DND-41 (cell line): ENCODE measurements around the gene CBX4.

Experiments
- ATAC-seq: fragments of 200-7000 bp; cut with Tn5 transposase; 3 replicates; pipeline ENCODE4 v1.9.1; 2021; ENCODE audit warnings: low read depth; ENCODE audit not compliant: insufficient read depth
- DNase-seq: peaks from one replicate; pipeline ENCODE4 v3.0.0-alpha.2; 2020
- H2AFZ ChIP-seq: 2 replicates; pipeline ENCODE4 v1.6.0; 2012; ENCODE audit warnings: low read depth, low read length
- H3K27ac ChIP-seq: 2 replicates; pipeline ENCODE4 v1.5.1; 2012; ENCODE audit warnings: low read length, inconsistent platforms
- H3K27me3 ChIP-seq: fragments of 200-600 bp; sonication (generic); 2 replicates; pipeline ENCODE4 v1.6.0; 2012; ENCODE audit warnings: low read length, mild to moderate bottlenecking, inconsistent platforms; ENCODE audit not compliant: insufficient read depth, poor library complexity
- H3K36me3 ChIP-seq: 2 replicates; pipeline ENCODE4 v1.5.1; 2012; ENCODE audit warnings: low read length, inconsistent platforms; ENCODE audit not compliant: insufficient read depth
- H3K4me1 ChIP-seq: 2 replicates; pipeline ENCODE4 v1.5.1; 2012; ENCODE audit warnings: mild to moderate bottlenecking, low read length; ENCODE audit not compliant: insufficient read depth
- H3K4me2 ChIP-seq: 2 replicates; pipeline ENCODE4 v1.6.0; 2012; ENCODE audit warnings: mild to moderate bottlenecking, moderate library complexity, low read length, inconsistent platforms; ENCODE audit not compliant: insufficient read depth
- H3K4me3 ChIP-seq, 2 experiments: fragments of 200-600 bp in 1 of 2; shearing (Covaris generic) in 1 of 2; 2 replicates each; pipeline ENCODE4 v1.5.1; 2012 to 2016; ENCODE audit warnings: inconsistent platforms in 2 of 2, low read length in 2 of 2, mild to moderate bottlenecking in 2 of 2, low read depth in 1 of 2, moderate library complexity in 1 of 2
- H3K79me2 ChIP-seq: 2 replicates; pipeline ENCODE4 v1.6.0; 2012; ENCODE audit warnings: low read length, inconsistent platforms; ENCODE audit not compliant: insufficient read depth
- H3K9ac ChIP-seq: 2 replicates; pipeline ENCODE4 v1.6.0; 2012; ENCODE audit warnings: low read depth, mild to moderate bottlenecking, inconsistent platforms, low read length, moderate library complexity
- H3K9me3 ChIP-seq: 2 replicates; pipeline ENCODE4 v1.5.1; 2012; ENCODE audit warnings: low read length, moderate library complexity, mild to moderate bottlenecking, inconsistent platforms; ENCODE audit not compliant: insufficient read depth, severe bottlenecking
- H4K20me1 ChIP-seq: 2 replicates; pipeline ENCODE4 v1.6.0; 2012; ENCODE audit warnings: low read length; ENCODE audit not compliant: insufficient read depth
- EZH2 ChIP-seq: IDR thresholded peaks from 3 replicates; pipeline ENCODE4 v1.6.1; 2012; ENCODE audit warnings: borderline replicate concordance, low read depth, mild to moderate bottlenecking, moderate library complexity, low read length, inconsistent platforms; ENCODE audit not compliant: severe bottlenecking
- TF ChIP-seq, protein P1 (sequence below): IDR thresholded peaks from 2 replicates; pipeline ENCODE4 v1.5.1; 2012; ENCODE audit warnings: borderline replicate concordance, low read length, moderate library complexity, mild to moderate bottlenecking; ENCODE audit not compliant: poor library complexity, severe bottlenecking; ENCODE audit errors: extremely low read depth

Gene CBX4

DNA sequence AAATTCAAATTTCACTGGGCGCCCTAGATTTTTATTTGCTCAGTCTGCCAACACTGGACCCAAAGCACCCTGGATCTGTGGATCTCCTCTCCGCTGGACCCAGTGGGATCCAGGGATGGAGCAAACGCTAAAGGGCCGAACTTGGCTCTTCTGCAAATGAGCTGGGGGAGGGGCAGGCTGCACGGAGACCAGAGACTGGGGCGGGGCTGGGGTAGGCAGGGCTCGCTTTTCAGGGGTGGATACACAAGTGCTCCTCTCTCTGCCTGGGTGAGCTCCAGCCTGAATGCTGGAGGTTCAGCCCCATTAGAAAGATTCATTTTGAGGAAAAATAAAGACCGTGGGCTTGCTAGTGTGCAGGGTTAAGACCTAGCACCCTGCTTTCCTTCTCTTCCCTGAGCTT is 8.9 kb downstream of the CBX4 start:
- no peak overlapping the region for H3K4me2 ChIP-seq
- ATAC-seq: no peak
- peaks cover 44% of the 10 kb centered on the region for H4K20me1 ChIP-seq
- peaks cover 15% of the 10 kb centered on the region for H3K4me1 ChIP-seq
- H3K36me3 ChIP-seq: peaks cover 25% of the 10 kb centered on the region
- H3K9ac ChIP-seq: no peak overlapping the region
- DNase-seq: no peak
- no peak overlapping the region for H2AFZ ChIP-seq
- no peak overlapping the region for H3K4me3 ChIP-seq
- H3K27me3 ChIP-seq: no peaks in the 10 kb centered on the region
- H3K27ac ChIP-seq: no peak overlapping the region
- no peak for TF ChIP-seq EZH2
- TF ChIP-seq, protein P1, sequence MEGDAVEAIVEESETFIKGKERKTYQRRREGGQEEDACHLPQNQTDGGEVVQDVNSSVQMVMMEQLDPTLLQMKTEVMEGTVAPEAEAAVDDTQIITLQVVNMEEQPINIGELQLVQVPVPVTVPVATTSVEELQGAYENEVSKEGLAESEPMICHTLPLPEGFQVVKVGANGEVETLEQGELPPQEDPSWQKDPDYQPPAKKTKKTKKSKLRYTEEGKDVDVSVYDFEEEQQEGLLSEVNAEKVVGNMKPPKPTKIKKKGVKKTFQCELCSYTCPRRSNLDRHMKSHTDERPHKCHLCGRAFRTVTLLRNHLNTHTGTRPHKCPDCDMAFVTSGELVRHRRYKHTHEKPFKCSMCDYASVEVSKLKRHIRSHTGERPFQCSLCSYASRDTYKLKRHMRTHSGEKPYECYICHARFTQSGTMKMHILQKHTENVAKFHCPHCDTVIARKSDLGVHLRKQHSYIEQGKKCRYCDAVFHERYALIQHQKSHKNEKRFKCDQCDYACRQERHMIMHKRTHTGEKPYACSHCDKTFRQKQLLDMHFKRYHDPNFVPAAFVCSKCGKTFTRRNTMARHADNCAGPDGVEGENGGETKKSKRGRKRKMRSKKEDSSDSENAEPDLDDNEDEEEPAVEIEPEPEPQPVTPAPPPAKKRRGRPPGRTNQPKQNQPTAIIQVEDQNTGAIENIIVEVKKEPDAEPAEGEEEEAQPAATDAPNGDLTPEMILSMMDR: no peak
- no peaks in the 10 kb centered on the region for H3K9me3 ChIP-seq
- peaks cover 23% of the 10 kb centered on the region for H3K79me2 ChIP-seq

DNA sequence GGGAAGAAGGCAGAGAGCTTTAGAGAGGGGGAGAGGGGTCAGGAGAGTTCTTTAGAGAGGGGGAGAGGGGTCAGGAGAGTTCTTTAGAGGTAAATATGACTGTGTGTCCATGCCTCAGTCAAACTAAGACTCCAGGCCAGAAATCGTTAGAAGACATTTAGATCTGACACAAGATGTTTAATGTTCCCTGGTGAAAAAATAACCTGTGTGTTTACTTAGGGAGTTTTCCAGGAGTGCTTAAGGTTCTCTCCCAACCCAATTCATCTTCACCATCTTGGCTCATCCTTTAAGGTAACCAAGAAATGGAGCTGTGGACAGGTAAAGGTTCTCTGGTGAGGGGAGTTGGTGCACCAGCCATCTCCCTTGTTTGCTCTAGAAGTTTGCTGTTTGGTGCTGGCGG is 9.8 kb downstream of the CBX4 start:
- no peaks in the 10 kb centered on the region for H3K9me3 ChIP-seq
- H3K79me2 ChIP-seq: peaks cover 14% of the 10 kb centered on the region
- H3K36me3 ChIP-seq: peaks cover 17% of the 10 kb centered on the region
- peaks cover 36% of the 10 kb centered on the region for H4K20me1 ChIP-seq
- ATAC-seq (no peak), DNase-seq (no peak)
- H3K9ac ChIP-seq: no peak overlapping the region
- H2AFZ ChIP-seq: no peak overlapping the region
- H3K27me3 ChIP-seq: no peaks in the 10 kb centered on the region
- H3K4me2 ChIP-seq: no peak overlapping the region
- TF ChIP-seq, protein P1: no peak
- no peak for TF ChIP-seq EZH2
- H3K4me1 ChIP-seq: peaks cover 7% of the 10 kb centered on the region; the same call in 1 of the 2 replicates
- H3K4me3 ChIP-seq: no peak overlapping the region
- no peak overlapping the region for H3K27ac ChIP-seq

DNA sequence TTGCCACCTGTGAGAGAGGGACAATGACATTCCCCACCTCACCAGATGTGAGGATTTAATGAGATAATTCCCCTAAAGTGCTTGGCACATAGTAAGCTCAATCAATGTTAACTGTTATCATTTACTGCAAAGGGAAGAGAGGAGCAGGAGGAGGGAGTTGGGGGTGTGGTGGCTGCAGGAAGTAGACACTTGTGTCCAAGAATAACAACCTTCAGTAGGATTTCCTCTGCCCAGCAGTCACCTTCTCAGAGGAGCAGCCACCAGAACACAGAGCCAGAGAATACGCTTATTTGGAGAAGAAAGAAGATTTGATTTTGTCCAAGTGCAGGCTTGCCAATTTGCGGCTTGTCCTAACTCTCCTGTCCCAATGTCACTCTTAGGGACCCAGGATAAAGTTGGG is 10.2 kb downstream of the CBX4 start:
- no peak overlapping the region for H2AFZ ChIP-seq
- H3K9ac ChIP-seq: no peak overlapping the region
- ATAC-seq (no peak), DNase-seq (no peak)
- TF ChIP-seq, protein P1: no peak
- TF ChIP-seq EZH2: no peak
- peaks cover 32% of the 10 kb centered on the region for H4K20me1 ChIP-seq
- no peaks in the 10 kb centered on the region for H3K27me3 ChIP-seq
- H3K79me2 ChIP-seq: peaks cover 11% of the 10 kb centered on the region; the same call in 1 of the 2 replicates
- no peak overlapping the region for H3K4me2 ChIP-seq
- H3K4me1 ChIP-seq: 0 out of 2 replicates have a peak, but pooled peaks cover 2% of the 10 kb centered on the region
- peaks cover 12% of the 10 kb centered on the region for H3K36me3 ChIP-seq
- H3K9me3 ChIP-seq: no peaks in the 10 kb centered on the region
- H3K4me3 ChIP-seq: no peak overlapping the region
- no peak overlapping the region for H3K27ac ChIP-seq
